Stimulated activated CD8-positive, alpha-beta memory T cell treated with anti-CD3 and anti-CD28 coated beads, Interleukin-7, amount 100 ng/mL, for 24 hours (primary cell): ENCODE results near the gene HBG1.
"Not testable (repeated sequence)": the region's sequence is repeated elsewhere in the genome, so short reads cannot be mapped to it uniquely, and the experiment has no call there.

ENCODE experiments used
- DNase-seq: peaks from one replicate; pipeline ENCODE4 v3.0.0-alpha.2; 2020; ENCODE audit warnings: low read depth

Gene HBG1

GRCh38 chr11:5249807-5250396 lies at the start of gene HBG1:
TSS of gene HBG1 (minus strand) at chr11:5249857. CDS start at chr11:5249804, 53 bp downstream.
- not testable (repeated sequence) for DNase-seq

GRCh38 chr11:5298451-5298850 lies 48.8 kb upstream of the HBG1 start:
- DNase-seq = no peak

- DNase-seq = no peak
Observed at GRCh38 chr11:5297721-5298323, 48.2 kb upstream of the HBG1 start.

- DNase-seq = not testable (repeated sequence)
Observed at GRCh38 chr11:5294342-5294995, 44.8 kb upstream of the HBG1 start.

- DNase-seq = no peak
Observed at GRCh38 chr11:5293028-5293427, 43.4 kb upstream of the HBG1 start.

GRCh38 chr11:5291207-5291838 lies 41.7 kb upstream of the HBG1 start:
- DNase-seq = no peak

GRCh38 chr11:5290106-5290505 lies 40.4 kb upstream of the HBG1 start:
- DNase-seq = no peak

- no peak for DNase-seq
Observed at GRCh38 chr11:5289696-5290095, 40.0 kb upstream of the HBG1 start.

GRCh38 chr11:5288906-5289550 lies 39.4 kb upstream of the HBG1 start:
- no peak for DNase-seq

- no peak for DNase-seq
Observed at GRCh38 chr11:5288108-5288905, 38.6 kb upstream of the HBG1 start.

GRCh38 chr11:5286901-5287300 lies 37.2 kb upstream of the HBG1 start:
- DNase-seq = no peak

- no peak for DNase-seq
Observed at GRCh38 chr11:5286351-5286750, 36.7 kb upstream of the HBG1 start.

GRCh38 chr11:5285703-5286340 lies 36.2 kb upstream of the HBG1 start:
- DNase-seq = no peak

GRCh38 chr11:5284637-5285036 lies 35.0 kb upstream of the HBG1 start:
- no peak for DNase-seq

- no peak for DNase-seq
Observed at GRCh38 chr11:5283882-5284281, 34.2 kb upstream of the HBG1 start.

GRCh38 chr11:5283086-5283485 lies 33.4 kb upstream of the HBG1 start:
- DNase-seq = no peak

GRCh38 chr11:5282628-5283027 lies 33.0 kb upstream of the HBG1 start:
- DNase-seq = no peak

- no peak for DNase-seq
Observed at GRCh38 chr11:5281596-5281995, 31.9 kb upstream of the HBG1 start.

GRCh38 chr11:5280582-5281102 lies 31.0 kb upstream of the HBG1 start:
- no peak for DNase-seq

GRCh38 chr11:5279471-5280090 lies 29.9 kb upstream of the HBG1 start:
- DNase-seq = no peak
